DMS 273 (cell line): ENCODE results near the gene CCZ1.
"Not testable (repeated sequence)": the region's sequence is repeated elsewhere in the genome, so short reads cannot be mapped to it uniquely, and the experiment has no call there.

Experiments used
- DNase-seq: peaks from one replicate; lab custom pipeline; 2025; ENCODE audit not compliant: unreplicated experiment; lab: John Stamatoyannopoulos, UW

The CCZ1 gene

GRCh38 chr7:5898480-5899224 is at the start of gene CCZ1:
TSS of gene CCZ1 (plus strand) at chr7:5898733. CDS start at chr7:5898800, 67 bp downstream.
- peak; percentile 81 for DNase-seq

DNA sequence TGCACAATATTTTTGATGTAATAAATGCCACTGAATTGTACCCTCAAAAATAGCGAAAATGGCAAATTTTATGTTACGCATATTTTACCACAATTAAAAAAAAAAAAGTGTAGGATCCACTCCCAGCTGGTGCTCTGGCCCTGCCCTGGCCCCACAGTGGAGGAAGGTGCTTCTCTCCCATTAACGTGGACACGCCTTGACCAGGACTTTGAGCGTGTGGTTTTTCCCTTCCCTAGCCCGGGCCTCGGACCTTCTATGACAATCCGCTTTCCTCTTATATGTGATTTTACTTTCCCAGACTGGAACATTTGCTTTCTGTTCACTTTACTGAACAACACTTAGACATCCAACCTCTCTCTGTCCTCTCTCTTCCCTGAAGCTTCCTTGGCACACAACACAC is 47.6 kb upstream of the CCZ1 start:
- no peak for DNase-seq

DNA sequence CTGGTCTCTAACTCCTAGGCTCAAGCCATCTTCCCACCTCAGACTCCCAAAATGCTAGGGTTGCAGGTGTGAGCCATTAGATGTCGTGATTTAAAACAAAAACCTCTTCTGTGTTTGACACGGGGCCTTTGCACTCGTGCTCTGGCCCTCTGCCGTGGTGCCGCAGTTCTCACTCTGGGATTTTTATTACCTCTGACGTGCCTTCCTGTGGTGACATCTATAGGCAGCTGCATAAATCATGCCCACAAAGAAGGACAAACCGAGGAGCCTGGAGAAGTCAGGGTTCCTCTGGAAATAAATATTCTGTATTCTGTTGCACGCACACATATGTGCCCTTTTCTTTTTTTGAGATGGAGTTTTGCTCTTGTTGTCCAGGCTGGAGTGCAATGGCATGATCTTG is 43.8 kb upstream of the CCZ1 start:
- DNase-seq = no peak

GRCh38 chr7:5857041-5857575 is 41.4 kb upstream of the CCZ1 start:
- DNase-seq = not testable (repeated sequence)

GRCh38 chr7:5858494-5858893 is 40.0 kb upstream of the CCZ1 start:
- not testable (repeated sequence) for DNase-seq

DNA sequence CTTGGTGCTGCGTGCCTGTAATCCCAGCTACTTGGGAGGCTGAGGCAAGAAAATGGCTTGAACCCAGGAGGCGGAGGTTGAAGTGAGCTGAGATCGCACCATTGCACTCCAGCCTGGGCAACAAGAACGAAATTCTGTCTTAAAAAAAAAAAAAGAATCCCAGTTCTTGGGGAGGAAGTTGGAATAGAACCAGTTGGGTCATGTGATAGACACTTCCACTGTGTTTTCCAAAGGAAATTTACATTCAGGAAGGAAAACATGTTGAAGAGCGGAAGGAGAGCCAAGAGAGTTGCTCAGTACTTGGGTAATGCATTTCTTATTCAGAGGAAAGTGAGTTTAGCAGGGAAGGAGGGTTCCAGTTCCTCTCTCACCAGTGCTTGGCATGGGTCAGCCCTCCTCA is 37.3 kb upstream of the CCZ1 start:
- not testable (repeated sequence) for DNase-seq

DNA sequence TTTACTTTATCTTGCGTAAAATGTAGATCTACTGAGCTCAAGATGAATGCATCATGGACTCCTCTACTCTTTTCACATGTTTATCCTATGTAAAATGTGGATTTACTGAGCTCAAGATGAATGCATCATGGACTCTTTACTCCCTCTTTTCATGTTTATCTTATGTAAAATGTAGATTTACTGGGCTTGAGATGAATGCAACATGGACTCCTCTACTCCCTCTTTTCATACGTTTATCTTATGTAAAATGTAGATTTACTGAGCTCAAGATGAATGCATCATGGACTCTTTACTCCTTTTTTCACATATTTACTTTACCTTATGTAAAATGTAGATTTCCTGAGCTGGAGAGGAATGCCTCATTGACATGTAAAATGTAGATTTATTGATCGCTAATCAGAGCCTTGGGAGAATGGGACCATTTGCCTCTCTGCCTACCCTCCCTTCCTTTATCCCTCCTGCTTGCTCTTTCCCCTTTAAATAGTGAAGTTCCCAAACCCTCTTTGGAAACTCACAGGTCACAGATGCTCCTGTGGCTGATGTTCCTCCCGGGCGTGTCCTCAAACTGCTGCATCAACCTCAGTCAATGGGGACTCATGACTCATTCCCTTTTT is 35.7 kb upstream of the CCZ1 start:
- DNase-seq = not testable (repeated sequence)

GRCh38 chr7:5865279-5865931 is 33.1 kb upstream of the CCZ1 start:
- DNase-seq = not testable (repeated sequence)

- no peak for DNase-seq
Measured at GRCh38 chr7:5867060-5867459, 31.5 kb upstream of the CCZ1 start.

- not testable (repeated sequence) for DNase-seq
Measured at GRCh38 chr7:5868928-5869341, 29.6 kb upstream of the CCZ1 start.

DNA sequence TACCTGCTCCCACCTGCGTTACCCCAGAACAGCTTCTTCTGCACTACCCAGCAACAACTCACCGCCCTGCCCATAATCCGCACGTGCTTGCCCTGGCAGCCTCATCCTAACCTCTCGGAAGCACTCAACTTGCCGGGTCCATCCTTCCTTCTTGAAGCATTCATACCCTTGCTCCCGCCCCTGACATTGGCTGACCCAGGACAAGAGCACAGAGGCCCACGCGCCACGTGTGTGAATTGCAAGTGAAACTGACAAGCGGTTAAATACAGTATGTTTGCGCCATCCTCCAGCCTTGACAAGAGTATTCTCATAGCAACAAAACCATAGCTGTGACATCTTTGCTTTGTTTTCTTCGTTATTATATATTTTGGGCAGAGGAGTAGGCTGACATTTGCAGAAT is 28.8 kb upstream of the CCZ1 start:
- DNase-seq = no peak

GRCh38 chr7:5870311-5870710 is 28.2 kb upstream of the CCZ1 start:
- DNase-seq = no peak

DNA sequence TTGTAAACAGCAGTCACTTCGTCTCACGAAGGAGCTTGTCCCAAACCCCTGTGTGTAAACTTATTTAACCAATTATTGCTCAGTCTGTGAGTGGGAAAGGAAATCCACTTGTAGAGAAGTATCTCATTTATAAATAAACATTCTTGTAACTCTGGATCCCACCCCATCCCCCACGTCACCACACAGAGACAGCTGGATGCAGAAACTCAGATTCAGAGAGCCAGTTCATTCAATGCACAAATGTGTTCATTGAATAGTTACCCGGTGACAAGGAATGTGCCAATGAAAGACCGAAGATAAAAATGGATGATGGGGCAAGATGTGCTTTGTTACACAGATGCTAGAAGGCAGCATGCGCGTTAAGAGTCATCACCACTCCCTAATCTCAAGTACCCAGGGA is 26.2 kb upstream of the CCZ1 start:
- DNase-seq = no peak

- not testable (repeated sequence) for DNase-seq
Measured at GRCh38 chr7:5879591-5879990, 18.9 kb upstream of the CCZ1 start.

- DNase-seq = not testable (repeated sequence)
Measured at GRCh38 chr7:5880106-5880505, 18.4 kb upstream of the CCZ1 start.

- DNase-seq = peak; percentile 64
Measured at GRCh38 chr7:5884431-5884830, 14.1 kb upstream of the CCZ1 start.

DNA sequence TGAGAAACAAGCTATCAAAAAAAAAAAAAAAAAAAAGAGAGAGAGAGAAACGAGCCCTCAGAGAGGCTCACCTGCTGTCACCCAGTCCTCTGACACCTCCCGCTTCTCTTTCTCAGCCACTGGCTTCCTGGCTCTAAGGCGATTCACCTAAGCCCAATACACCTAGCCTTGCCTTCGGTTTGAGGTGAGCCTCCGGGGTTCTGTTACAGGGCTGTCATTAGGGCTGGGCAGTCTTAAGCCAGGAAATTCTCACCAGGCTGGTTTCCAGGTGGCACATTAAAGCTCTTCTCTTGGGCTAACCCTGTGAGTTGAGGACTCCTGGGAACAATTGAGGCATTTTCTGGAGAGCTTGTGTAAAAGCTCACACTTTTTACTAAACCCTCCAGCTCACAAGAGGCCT is 10.5 kb upstream of the CCZ1 start:
- not testable (repeated sequence) for DNase-seq

DNA sequence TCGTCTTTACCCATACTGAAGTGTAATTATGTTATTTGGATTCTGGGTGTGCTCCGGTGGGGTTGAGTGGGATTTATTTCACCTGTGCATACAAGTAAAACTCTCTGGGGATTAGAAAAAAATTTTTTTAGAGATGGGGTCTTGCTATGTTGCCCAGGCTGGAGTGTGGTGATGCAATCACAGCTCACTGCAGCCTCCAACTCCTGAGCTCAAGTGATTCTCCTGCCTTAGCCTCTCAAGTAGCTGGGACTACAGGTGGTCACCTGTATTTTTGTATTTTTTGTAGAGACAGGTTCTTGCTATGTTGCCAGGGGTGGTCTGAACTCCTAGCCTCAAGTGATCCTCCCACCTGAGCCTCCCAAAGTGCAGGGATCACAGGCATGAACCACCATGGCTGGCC is 8.3 kb upstream of the CCZ1 start:
- DNase-seq = not testable (repeated sequence)

DNA sequence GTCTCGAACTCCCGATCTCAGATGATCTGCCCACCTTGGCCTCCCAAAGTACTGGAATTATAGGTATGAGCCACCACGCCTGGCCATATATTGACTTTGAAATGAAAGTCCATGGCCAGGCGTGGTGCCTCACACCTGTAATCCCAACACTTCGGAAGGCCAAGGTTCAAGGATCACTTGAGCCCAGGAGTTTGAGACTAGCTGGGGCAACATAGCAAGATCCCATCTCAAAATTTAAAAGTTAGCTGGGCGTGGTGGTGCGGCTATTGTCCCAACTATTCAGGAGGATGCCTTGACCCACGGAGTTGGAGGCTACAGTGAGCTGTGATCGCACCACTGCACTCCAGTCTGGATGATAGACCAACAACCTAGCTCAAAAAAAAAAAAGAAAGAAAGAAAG is 6.0 kb upstream of the CCZ1 start:
- no peak for DNase-seq

DNA sequence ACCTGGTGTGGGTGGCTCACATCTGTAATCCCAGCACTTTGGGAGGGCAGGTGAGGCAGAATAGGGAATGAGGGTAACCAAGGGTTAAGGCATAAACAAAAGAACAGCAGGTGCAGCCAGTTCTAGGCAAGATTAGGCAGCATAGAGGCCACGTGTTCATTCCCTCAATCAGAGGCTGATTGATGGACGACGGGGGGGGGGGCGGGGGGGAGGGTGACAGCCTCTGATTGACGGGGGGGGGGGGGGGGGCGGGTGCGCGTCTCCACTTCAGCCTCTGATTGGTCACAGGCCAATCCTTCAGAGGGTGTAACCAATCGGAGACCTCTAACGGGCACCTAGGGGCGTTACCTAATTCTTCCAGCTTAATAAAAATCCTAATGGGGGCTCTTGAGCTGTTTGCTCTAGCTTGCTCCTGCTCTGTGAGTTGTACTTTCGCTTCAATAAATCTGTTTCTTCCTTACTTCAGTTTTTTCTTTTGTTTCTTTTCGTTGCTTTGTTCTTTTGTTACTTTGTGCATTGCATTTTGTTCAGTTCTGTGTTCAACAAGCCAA is 1.1 kb upstream of the CCZ1 start:
- DNase-seq = not testable (repeated sequence)

DNA sequence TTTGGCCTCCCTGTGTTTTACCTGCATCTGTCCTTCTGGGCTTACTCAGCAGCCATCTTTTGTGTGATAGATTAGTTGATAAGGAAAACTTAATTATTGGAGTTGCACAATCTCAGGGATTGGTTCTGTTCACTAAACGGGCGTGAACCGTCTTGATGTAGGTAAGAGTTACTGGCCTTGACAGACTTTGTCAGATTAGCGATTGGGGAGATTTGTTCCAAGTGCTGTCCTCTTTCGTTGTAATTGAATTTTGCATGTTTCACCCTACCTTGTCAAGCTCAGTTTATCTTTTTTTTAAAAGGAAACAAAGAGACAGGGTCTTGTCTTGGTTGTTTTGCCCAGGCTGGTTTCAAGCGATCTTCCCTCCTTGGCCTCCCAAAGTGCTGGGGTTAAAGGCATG is 4.5 kb downstream of the CCZ1 start:
- DNase-seq = not testable (repeated sequence)

DNA sequence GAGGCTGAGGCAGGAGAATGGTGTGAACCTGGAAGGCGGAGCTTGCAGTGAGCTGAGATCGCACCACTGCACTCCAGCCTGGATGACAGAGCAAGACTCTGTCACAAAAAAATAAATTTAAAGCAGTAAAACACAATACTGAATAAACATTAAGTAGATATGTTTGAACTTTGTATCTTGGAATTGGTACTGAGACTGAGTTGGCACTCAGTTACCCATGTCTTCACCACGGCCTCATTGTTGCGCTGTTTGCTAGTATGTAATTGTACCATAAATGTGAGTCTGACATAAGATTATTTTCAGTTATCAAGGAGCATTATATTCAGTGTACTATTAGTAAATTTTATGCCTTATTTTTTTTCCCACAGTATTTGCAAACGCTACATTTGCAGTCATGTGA is 6.2 kb downstream of the CCZ1 start:
- not testable (repeated sequence) for DNase-seq
